DMS153 treated with DMSO at 0.1 percent for 48 hours (cell line): ENCODE measurements around the gene PLXNA2.

ENCODE experiments used
- DNase-seq: peaks from one replicate; lab custom pipeline; 2025; ENCODE audit not compliant: unreplicated experiment; lab: John Stamatoyannopoulos, UW

The PLXNA2 gene

GRCh38 chr1:208224192-208224713, 19.9 kb downstream of the PLXNA2 start:
- no peak for DNase-seq

- no peak for DNase-seq
Measured at GRCh38 chr1:208223136-208223535, 21.0 kb downstream of the PLXNA2 start.

GRCh38 chr1:208222376-208223126, 21.6 kb downstream of the PLXNA2 start:
- no peak for DNase-seq

- DNase-seq, result no peak
Measured at GRCh38 chr1:208221291-208221622, 22.9 kb downstream of the PLXNA2 start.

- DNase-seq, result no peak
Measured at GRCh38 chr1:208219659-208220282, 24.4 kb downstream of the PLXNA2 start.

- DNase-seq, result no peak
Measured at GRCh38 chr1:208219098-208219658, 25.0 kb downstream of the PLXNA2 start.

- no peak for DNase-seq
Measured at GRCh38 chr1:208218237-208219097, 25.7 kb downstream of the PLXNA2 start.

GRCh38 chr1:208217781-208218180, 26.4 kb downstream of the PLXNA2 start:
- DNase-seq, result no peak

- no peak for DNase-seq
Measured at GRCh38 chr1:208216806-208217205, 27.4 kb downstream of the PLXNA2 start.

GRCh38 chr1:208216062-208216461, 28.1 kb downstream of the PLXNA2 start:
- DNase-seq, result no peak

GRCh38 chr1:208215393-208215792, 28.8 kb downstream of the PLXNA2 start:
- no peak for DNase-seq

GRCh38 chr1:208213786-208214185, 30.4 kb downstream of the PLXNA2 start:
- DNase-seq, result no peak

- no peak for DNase-seq
Measured at GRCh38 chr1:208212893-208213292, 31.3 kb downstream of the PLXNA2 start.

GRCh38 chr1:208211921-208212843, 32.0 kb downstream of the PLXNA2 start:
- no peak for DNase-seq

- DNase-seq, result no peak
Measured at GRCh38 chr1:208209896-208210589, 34.1 kb downstream of the PLXNA2 start.

- DNase-seq, result peak; percentile 43
Measured at GRCh38 chr1:208209286-208209685, 34.9 kb downstream of the PLXNA2 start.

GRCh38 chr1:208208132-208208487, 36.1 kb downstream of the PLXNA2 start:
- DNase-seq, result no peak

- DNase-seq, result peak; percentile 71
Measured at GRCh38 chr1:208207388-208208131, 36.6 kb downstream of the PLXNA2 start.

GRCh38 chr1:208206092-208206698, 38.0 kb downstream of the PLXNA2 start:
- DNase-seq, result no peak
